NCI-H2227 (cell line): ENCODE measurements around the gene SPTAN1.
"Not testable (repeated sequence)": the region's sequence is repeated elsewhere in the genome, so short reads cannot be mapped to it uniquely, and the experiment has no call there.

Experiments used
- DNase-seq: peaks from one replicate; lab custom pipeline; 2025; ENCODE audit not compliant: unreplicated experiment; lab: John Stamatoyannopoulos, UW

Gene SPTAN1

DNA sequence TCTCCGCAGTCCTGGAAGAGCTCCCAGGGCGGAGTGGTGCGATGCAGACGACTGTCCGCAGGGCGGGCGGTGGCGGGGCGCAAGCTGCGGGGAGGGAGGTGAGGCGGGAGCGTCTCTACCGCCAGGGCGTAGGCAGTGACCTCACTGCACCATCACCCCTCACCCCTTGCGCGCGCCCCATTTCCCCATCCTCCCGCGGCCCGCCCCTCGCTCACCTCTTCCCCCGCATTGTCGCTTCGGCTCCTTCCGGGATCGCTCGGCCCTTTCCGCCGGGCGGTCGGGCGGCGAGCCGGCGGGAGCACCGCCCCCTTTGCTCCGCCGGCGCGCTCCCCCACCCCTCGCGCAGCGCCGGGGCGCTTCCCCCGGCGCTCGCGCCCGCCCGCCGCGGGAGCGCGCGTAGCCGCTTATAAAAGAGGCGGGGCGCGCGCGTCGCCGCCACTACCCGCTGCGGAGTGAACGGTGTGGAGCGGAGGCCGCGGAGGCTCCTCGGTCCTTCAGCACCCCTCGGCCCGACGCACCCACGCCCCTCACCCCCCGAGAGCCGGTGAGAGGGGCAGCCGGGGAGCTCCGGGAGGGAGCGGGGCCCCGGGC lies at the start of gene SPTAN1:
Gene SPTAN1, plus strand, starts transcription at position 435 of the 591 bp plus-strand sequence. CDS start 14,154 bp downstream, outside the sequence.
- DNase-seq = peak; percentile 89

DNA sequence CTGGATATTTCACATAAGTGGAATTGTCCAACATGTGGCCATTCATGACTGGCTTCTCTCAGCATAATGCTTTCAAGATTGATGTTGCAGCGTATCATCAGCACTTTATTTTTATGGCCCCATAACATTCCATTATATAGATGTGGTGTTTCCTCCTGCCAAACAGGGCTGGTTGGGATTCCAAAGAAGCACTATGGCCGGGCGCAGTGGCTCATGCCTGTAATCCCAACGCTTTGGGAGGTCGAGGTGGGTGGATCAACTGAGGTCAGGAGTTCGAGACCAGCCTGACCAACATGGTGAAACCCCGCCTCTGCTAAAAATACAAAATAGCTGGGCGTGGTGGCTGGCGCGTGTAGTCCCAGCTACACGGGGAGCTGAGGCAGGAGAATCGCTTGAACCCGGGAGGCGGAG lies 49.0 kb upstream of the SPTAN1 start:
- DNase-seq = not testable (repeated sequence)

DNA sequence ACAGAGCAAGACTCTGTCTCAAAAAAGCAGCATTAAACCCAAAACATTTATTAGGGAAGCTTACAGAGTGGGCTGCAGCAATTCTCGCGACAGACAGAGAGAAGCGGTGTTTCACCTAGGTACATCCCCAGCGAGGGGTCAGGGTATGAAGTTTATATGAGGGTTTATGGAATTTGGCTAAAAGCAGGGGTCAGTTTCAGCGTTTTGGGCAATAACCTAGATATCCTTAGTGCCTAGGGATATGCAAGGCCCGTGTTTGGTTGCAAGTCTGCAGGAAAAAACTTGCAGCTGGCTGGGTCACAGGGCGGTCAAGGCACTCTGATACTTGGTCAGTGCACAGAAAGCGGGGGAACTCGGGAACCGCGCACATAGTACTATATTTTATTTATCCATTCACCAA lies 48.5 kb upstream of the SPTAN1 start:
- DNase-seq = no peak

DNA sequence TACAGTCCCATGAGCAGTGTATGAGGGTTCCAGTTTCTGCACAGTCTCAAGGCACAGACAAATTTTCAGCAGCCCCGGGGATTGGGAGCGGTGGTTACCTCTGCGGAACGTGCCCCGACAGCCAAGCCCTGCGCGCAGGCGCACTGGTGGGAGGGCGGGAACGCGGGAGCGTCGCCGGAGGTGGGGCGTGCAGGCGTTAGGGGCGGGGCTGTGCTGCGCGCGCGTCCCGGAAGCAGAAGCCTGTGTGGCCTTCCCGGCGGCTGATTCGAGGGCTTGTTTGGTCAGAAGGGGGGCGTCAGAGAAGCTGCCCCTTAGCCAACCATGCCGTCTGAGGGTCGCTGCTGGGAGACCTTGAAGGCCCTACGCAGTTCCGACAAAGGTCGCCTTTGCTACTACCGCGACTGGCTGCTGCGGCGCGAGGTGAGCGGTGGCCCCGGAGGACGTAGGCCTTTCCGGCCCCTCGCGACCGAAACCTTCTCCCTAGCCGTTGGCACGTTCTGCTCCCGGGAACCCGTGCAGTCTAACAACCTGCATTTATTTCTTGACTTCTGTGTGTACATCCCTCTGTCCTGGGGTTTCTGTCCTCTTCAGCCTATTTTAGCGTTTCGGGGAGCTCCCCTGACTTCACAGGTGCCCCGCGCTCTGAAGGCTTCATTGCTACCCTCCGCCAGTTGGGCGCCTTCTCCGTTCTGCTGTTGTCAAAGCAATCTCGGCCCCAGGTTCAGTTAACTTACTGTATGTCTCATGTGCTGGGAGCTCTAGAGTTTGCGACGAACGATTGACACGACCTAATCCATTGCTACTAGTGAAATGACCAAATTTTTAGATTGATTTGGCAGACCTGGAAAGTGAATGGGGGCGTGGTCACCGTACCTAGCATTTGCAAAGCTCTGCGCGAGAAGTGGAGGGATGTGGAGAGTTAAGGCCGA lies 47.6 kb upstream of the SPTAN1 start, which contains the start of gene GLE1:
Gene GLE1, plus strand, starts transcription at position 235 of the 929 bp plus-strand sequence. Its CDS starts 87 bp downstream, at position 322.
- peak; percentile 95 for DNase-seq

DNA sequence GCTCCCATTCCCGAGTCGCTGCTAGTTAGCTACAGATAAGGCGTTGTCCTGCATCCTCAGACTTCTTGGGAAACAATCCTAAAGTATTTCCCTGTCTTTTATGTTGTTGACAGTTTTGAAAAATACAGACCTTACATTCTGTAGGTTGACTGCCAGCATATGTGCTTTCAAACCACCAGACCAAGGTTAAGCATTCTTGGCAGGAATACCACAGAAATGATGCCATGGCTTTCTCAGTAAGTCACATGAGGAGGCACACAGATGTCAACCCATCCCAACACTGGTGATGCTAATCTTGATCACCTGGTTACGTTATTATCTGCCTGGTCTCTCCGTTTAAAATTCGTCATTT lies 47.0 kb upstream of the SPTAN1 start:
- DNase-seq = no peak

DNA sequence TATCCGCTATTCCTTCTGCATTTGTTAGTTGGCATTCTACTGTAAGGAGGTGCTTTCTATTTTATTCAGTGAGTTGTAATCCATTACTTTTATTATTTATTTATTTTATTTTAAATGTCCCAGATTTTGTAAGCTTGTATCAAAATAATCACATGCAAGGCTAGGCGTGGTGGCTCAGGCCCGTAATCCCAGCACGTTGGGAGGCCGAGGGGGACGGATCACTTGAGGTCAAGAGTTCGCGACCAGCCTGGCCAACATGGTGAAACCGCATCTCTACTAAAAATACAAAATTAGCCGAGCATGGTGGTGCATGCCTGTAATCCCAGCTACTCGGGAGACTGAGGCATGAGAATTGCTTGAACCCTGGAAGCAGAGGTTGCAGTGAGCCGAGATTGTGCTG lies 46.5 kb upstream of the SPTAN1 start:
- DNase-seq = not testable (repeated sequence)

DNA sequence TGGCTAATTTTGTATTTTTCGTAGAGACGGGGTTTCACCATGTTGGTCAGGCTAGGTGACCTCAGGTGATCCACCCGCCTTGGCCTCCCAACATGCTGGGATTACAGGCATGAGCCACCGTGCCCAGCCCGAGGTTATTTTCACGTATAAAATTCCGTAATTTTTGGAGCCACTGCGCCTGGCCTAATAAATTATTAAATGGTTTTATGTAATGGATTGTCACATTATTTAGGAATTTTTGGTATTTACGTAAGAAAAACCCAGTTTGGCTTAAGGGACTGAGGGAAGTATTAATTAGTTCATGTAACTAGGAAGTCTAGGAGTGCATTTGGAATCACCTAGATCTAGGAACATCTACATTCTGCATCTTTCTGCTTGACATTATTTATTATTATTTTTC lies 39.6 kb upstream of the SPTAN1 start:
- no peak for DNase-seq

DNA sequence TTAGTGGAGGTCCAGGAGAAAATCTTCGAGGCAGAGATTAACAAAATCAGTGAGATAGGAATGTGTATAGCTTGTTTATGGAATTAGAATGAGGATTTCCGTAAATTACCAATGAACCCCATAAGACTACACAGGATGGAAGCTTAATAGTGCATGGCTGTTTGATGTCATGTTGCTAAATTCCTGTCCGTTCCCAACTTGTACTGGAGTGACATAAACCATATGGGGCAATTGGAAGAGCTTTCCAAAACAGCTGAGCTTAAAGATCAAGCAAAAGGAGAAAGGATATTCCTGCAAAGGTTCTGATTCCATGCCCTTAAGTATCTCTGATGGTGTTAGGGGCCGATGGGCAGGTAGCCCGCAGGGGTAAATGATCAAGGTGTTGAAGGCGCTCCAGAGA lies 30.4 kb upstream of the SPTAN1 start:
- DNase-seq = no peak

DNA sequence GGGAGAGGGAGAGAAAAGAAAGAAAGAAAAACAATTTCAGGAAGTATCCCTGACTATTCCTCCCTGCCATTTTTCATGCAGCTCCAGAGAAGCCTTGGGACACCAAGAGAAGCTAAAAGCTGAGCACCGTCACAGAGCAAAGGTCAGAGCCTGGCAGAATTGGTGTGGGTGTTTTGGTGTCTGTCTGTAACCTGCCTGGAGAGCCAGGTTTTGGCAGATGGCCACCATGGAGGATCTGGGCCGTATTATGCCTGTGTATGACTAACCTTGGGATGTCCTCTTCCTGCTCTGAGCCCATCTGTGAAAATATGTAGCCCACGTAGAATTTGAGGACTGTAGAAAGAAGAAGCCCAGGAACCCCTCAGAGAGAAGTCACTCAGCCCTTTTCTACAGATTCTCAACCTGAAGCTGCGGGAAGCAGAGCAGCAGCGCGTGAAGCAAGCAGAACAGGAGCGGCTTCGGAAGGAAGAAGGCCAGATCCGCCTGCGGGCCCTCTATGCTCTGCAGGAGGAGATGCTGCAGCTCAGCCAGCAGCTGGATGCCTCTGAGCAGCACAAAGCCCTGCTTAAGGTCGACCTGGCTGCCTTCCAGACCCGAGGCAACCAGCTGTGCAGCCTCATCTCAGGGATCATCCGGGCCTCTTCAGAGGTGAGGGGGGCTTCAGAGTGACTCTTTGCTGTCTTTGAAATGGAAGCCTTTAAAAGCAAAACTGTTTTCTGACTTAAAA lies 29.0 kb upstream of the SPTAN1 start:
- DNase-seq = peak; percentile 78

DNA sequence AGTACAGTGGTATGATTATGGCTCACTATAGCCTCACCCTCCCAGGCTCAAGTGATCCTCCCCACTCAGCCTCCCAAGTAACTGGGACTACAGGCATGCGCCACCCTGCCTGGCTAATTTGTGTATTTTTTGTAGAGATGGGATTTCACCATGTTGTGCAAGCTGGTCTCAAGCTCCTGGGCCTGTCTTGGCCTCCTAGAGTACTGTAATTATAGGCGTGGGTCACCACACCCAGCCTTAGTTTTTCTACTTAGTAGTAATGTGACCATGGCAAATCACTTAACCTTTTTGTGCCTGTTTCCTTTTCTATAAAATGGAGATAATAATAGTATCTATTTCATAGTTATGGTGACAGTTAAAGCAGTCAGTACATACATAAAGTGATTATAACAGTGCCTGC lies 25.7 kb upstream of the SPTAN1 start:
- no peak for DNase-seq

DNA sequence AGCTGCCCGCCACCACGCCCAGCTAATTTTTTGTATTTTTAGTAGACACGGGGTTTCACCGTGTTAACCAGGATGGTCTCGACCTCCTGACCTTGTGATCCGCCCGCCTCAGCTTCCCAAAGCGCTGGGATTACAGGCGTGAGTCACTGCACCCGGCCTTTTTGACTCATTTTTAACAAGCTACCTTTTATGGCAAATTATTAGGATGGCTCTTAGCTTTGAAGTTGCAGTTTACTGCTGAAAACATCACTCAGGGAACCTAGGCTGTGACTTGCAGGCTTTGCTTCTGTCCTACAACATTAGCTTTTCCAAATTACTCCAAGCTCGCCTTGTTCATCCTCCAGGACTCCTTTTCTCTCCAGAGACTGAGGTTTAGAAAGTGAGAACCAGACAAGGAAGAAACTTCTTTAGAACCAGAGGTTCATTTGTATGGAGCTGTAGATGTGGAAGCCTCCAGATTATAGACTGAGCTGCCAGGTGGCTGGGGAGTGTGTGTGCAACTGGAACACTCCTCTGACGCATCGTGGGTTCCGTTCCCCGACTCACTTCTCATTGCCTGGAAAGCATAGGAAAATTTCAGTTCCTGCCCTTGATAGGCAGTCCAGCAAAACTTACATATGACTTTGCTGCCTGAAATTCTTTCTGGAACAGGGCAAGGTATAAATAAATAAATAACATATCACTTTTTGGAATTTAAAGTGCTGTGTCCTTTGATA lies 23.8 kb upstream of the SPTAN1 start:
- no peak for DNase-seq

DNA sequence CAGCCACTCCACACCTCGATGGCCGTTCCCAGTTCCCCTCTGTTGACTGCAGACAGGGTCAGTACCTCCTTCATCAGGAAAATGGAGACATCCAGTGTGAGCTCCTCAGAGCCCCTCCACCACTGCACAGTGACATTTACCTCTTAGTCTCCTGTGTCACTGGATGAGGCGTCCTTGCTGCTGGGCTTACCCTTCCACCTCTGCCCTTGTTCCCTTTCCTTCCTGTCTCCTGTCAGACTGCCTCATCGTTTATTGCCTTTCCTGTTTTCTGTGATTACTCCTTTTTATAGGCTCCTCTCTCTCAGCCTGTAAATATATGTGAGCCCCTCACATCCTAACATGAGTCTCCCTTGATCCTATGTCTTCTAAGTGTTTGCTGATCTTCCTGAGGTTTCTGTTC lies 23.2 kb upstream of the SPTAN1 start:
- no peak for DNase-seq

DNA sequence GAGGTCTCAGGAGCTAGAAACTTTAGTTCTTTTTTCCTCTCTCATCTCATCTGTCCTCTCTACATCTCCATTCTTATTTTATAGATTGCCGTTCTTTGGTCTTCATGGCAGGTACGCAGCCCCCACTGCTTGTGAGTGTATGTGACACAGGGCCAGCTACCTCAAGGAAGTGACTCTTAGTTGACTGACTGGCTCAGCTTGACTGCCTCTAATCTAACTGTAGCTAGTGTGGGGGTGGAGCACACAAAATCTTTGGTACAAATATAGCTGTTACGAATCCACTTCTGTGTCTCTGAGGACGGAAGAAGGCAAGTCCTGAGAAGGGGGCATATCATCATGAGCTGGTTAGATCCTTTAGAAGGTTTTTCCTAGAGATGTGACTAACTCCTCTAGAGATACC lies 19.8 kb upstream of the SPTAN1 start:
- DNase-seq = no peak

DNA sequence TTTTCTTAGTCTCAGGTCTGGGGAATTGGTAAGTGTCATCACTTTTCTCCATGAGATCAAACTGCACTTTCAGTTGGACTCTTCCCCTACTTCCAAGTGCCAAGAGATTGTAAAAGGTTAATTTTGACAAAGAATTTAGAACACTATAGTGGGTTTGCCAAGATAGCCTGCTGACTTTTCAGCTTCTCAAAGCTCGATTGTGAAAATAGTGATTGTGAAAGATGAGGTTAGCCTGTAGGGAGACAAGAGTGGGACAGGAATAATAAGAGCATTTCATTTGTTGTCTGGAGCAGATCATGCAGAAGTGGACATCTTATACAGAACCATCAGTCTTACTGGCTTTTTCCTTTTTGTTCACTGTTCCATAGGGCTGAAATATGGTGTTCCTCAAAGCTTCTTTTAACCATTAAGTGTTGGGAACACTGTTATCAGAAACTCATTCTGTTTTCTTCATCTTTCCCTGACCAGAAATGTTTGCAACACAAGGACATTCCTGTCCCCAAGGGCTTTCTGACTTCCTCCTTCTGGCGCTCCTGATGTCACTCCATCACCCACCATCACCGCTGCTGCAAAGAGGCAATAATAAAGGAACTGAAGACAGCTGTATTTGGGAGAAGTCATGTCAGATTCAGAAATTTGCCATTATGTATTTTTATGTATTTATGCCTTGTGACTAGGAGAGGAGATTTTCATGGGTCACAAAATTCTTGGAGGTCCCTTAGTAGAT lies 11.6 kb upstream of the SPTAN1 start:
- DNase-seq = no peak

DNA sequence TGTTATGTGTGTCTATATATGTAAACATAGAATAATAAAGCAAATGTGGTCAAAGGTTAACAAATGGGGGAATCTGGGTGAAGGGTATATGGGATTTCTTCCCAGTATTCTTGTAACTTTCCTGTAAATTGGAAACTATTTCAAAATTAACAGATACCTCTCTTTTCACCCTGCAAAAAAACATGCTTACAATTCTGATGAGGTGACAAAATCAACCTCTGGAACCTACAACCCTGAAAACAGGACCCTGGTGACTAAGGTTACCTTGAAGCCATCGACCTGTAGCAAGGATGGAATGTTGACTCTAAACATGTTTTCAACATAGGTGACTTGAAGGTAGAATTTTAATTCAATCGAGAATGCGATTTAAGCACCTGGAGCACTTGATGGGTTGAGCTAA lies 5.9 kb upstream of the SPTAN1 start:
- no peak for DNase-seq

DNA sequence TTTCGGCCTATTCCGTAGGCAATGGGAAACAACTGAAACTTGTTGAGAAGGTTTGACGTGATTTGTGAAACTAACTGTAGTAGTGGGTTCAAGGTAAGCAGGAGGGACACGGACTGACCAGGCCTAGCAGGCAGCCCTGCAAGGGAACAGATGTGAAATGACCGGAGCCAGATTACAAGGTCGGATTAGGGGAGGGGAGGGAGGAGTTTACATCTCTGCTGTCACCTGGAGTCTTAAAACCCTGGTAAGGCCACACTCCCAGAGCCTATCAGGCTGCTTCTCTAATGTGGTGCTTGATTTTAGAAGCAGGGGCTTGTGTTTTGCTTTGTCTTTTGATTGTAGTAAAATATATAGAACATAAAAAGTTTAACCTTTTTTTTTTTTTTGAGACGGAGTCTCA lies 3.5 kb upstream of the SPTAN1 start:
- no peak for DNase-seq

DNA sequence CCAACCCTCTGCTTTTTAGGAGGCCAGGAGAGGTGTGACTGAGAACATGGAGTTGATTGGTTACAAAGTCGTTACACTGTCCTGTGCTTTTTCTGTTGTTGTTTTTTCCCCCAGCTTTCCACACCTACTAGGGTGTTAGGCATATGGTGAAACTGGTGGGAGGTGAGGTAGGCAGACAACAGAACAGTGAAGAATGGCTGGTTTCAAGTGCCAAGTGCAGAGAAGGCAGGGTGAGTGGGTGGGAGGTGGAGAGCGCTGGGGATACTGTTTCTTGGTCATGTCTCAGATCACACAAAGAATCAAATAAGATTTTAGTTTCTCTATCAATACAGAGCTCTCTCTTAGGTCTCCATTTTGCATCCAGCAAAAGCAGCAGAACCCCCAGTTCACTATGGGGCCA lies 2.2 kb upstream of the SPTAN1 start:
- DNase-seq = no peak

DNA sequence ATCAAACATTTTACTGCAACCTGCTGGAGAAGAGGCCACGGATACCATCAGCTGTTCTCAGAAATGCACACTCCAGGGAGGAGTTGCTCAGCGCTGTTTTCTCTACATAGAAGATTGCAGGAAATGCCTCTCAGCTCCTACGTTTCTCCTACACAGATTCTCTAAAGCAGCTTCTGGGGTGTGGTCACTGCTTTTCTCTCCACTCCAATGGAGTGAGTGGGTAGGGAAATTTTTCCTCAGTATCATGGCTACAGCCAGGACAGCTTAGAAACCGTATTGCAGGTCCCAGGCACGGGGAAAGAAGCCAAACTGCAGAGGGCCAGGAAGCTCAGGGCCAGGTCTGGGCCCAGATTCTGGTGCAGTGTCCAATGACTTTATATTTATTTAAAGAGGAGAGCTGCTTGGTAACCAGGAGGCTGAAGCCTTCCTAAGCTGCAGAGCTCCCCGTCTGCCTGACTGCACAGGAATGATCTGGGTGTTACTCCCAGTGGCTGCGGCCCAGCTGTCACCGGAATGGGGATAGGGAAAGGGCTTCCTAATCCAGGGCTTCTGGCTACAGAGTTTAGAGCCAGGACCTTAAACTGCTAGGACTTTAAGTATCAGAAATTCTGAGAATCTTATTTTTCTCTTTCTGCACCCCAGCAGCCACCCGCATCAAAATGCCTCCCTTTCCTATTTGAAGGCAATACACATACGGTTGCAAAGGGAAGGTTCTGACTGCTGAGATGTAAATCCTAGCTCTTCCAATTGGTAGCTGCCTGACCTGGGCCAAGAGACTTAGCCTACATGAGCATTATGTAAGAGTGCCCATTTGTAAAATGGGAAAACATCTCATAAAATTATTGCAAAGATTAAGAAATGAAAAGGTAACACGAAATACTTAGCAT lies 1.4 kb upstream of the SPTAN1 start:
- DNase-seq = no peak

DNA sequence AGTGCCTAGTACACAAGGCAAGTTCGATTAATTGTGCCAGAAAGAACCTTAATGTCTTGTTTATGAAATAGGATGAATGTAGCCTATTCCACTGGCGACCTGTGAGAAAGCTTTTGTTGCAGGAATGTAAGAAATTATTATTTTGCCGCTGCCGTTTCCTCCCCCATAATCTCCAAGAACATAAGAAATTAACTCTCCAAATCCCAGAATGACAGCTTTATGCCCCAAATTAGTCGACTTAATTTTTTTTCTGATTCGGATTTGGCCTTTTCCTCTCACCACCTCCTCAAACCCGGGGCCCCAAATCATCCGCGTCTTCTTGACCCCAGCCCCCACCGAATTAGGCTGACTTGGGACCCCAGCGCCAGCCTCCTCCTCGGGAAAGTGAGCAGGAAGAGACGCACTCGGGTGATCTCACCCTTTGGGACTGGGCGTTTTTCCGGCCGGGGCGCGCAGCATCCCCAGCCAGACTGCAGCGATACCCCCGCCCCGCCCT lies 682 bp upstream of the SPTAN1 start:
- no peak for DNase-seq
